HepG2 (cell line): ENCODE data around the gene SUPT6H. TPM values are rescaled to one million over a fixed set of nuclear protein-coding genes. Genes with fewer than 3 reads are reported as not detected.
A peak's percentile ranks its signal among the peaks of the same experiment; 100 is the strongest.

ENCODE experiments used
- FIP1L1 ChIP-seq: fragments of 200-400 bp; formaldehyde crosslinking; IDR thresholded peaks from 2 replicates; pipeline ENCODE4 v1.6.1; 2018; ENCODE audit warnings: low read depth, mild to moderate bottlenecking, low read length, moderate library complexity, borderline replicate concordance; ENCODE audit not compliant: insufficient read depth
- FOXK2 ChIP-seq: fragments of 450-650 bp; IDR thresholded peaks from 2 replicates; pipeline ENCODE4 v1.6.1; 2016
- GPN1 ChIP-seq: sonication (generic); formaldehyde crosslinking; IDR thresholded peaks from 2 replicates; pipeline ENCODE4 v1.5.1; 2020; ENCODE audit warnings: missing genetic modification reagents, borderline replicate concordance
- KAT8 ChIP-seq: IDR thresholded peaks from 2 replicates; pipeline ENCODE4 v1.6.1; 2016; ENCODE audit warnings: missing genetic modification reagents, missing compliant biosample characterization
- POLR2AphosphoS5 ChIP-seq: IDR thresholded peaks from 2 replicates; pipeline ENCODE4 v1.6.1; 2012; ENCODE audit warnings: low read depth, low read length
- SRSF4 ChIP-seq: fragments of 200-400 bp; formaldehyde crosslinking; IDR thresholded peaks from one replicate; pipeline ENCODE4 v1.6.1; 2018; ENCODE audit warnings: mild to moderate bottlenecking, low read depth, low read length, moderate library complexity; ENCODE audit not compliant: poor library complexity, severe bottlenecking
- YEATS2 ChIP-seq: sonication (generic); formaldehyde crosslinking; IDR thresholded peaks from 2 replicates; pipeline ENCODE4 v1.4.0; 2020; ENCODE audit warnings: missing genetic modification reagents, borderline replicate concordance
- ZKSCAN5 ChIP-seq: sonication (generic); formaldehyde crosslinking; IDR thresholded peaks from 2 replicates; pipeline ENCODE4 v1.5.1; 2020; ENCODE audit warnings: mild to moderate bottlenecking, missing genetic modification reagents
- ZNF251 ChIP-seq: sonication (generic); formaldehyde crosslinking; IDR thresholded peaks from 2 replicates; pipeline ENCODE4 v1.9.0; 2021; ENCODE audit warnings: mild to moderate bottlenecking, missing genetic modification reagents
- ZNF317 ChIP-seq: sonication (generic); formaldehyde crosslinking; IDR thresholded peaks from 2 replicates; pipeline ENCODE4 v1.5.0; 2020; ENCODE audit warnings: mild to moderate bottlenecking, missing genetic modification reagents
- ZNF451 ChIP-seq: sonication (generic); formaldehyde crosslinking; IDR thresholded peaks from 2 replicates; pipeline ENCODE4 v1.5.0; 2020; ENCODE audit warnings: mild to moderate bottlenecking, missing genetic modification reagents
- ZNF503 ChIP-seq: sonication (generic); formaldehyde crosslinking; IDR thresholded peaks from 2 replicates; pipeline ENCODE4 v1.4.0; 2020; ENCODE audit warnings: missing genetic modification reagents
- ZNF556 ChIP-seq: sonication (generic); formaldehyde crosslinking; IDR thresholded peaks from 2 replicates; pipeline ENCODE4 v1.4.0; 2020; ENCODE audit warnings: mild to moderate bottlenecking, missing genetic modification reagents, borderline replicate concordance
- ZNF709 ChIP-seq: sonication (generic); formaldehyde crosslinking; IDR thresholded peaks from 2 replicates; pipeline ENCODE4 v1.5.0; 2020; ENCODE audit warnings: mild to moderate bottlenecking, missing genetic modification reagents
- ZNF747 ChIP-seq: sonication (generic); formaldehyde crosslinking; IDR thresholded peaks from 2 replicates; pipeline ENCODE4 v1.8.1; 2023; ENCODE audit warnings: missing genetic modification reagents, mild to moderate bottlenecking, borderline replicate concordance
- ZSCAN31 ChIP-seq: sonication (generic); formaldehyde crosslinking; IDR thresholded peaks from 2 replicates; pipeline ENCODE4 v1.5.0; 2020; ENCODE audit warnings: low read depth, mild to moderate bottlenecking, missing genetic modification reagents
- polyA plus RNA-seq, 8 experiments: library from polyadenylated mRNA; depleted of rRNA in 3 of 8; stranded (reverse) in 7 of 8; unstranded in 1 of 8; fragments of >200 nt; fragmentation: Illumina TruSeq in 4 of 8; extraction: Trizol in 4 of 8; gene quantifications; 2 replicates each; pipeline versions ENCODE4 v1.2.1 to v1.2.3, GENCODE V29; 2011 to 2016; ENCODE audit warnings: low read depth in 4 of 8, missing spikeins in 1 of 8, mixed read lengths in 1 of 8; ENCODE audit not compliant: insufficient read depth in 1 of 8
- total RNA-seq, 5 experiments: library from RNA; depleted of rRNA; stranded (reverse); fragments of >200 nt; fragmentation: Illumina TruSeq; extraction: Trizol; gene quantifications; 2 replicates each; pipeline ENCODE4 v1.2.3, GENCODE V29; 2016; ENCODE audit warnings: low read depth in 1 of 5
- TF ChIP-seq, protein P1 (sequence below): sonication (generic); formaldehyde crosslinking; IDR thresholded peaks from 2 replicates; pipeline ENCODE4 v1.5.1; 2020; ENCODE audit warnings: missing genetic modification reagents, mild to moderate bottlenecking, borderline replicate concordance
- TF ChIP-seq, protein P2 (sequence below): sonication (generic); formaldehyde crosslinking; IDR thresholded peaks from 2 replicates; pipeline ENCODE4 v1.4.0; 2020; ENCODE audit warnings: mild to moderate bottlenecking, low read depth, missing genetic modification reagents
- TF ChIP-seq, protein P3 (sequence below): sonication (generic); formaldehyde crosslinking; IDR thresholded peaks from 2 replicates; pipeline ENCODE4 v1.8.0; 2022; ENCODE audit warnings: missing genetic modification reagents, mild to moderate bottlenecking, inconsistent platforms, borderline replicate concordance
- TF ChIP-seq, protein P4 (sequence below): sonication (generic); formaldehyde crosslinking; IDR thresholded peaks from 2 replicates; pipeline ENCODE4 v1.5.0; 2020; ENCODE audit warnings: mild to moderate bottlenecking, missing genetic modification reagents

The SUPT6H gene
- total and polyA plus RNA-seq, 2 of the 13 experiments (the other 11 are each of a cell fraction or from before 2014, with no cell fraction given), result 32.7 to 39.9 TPM

DNA sequence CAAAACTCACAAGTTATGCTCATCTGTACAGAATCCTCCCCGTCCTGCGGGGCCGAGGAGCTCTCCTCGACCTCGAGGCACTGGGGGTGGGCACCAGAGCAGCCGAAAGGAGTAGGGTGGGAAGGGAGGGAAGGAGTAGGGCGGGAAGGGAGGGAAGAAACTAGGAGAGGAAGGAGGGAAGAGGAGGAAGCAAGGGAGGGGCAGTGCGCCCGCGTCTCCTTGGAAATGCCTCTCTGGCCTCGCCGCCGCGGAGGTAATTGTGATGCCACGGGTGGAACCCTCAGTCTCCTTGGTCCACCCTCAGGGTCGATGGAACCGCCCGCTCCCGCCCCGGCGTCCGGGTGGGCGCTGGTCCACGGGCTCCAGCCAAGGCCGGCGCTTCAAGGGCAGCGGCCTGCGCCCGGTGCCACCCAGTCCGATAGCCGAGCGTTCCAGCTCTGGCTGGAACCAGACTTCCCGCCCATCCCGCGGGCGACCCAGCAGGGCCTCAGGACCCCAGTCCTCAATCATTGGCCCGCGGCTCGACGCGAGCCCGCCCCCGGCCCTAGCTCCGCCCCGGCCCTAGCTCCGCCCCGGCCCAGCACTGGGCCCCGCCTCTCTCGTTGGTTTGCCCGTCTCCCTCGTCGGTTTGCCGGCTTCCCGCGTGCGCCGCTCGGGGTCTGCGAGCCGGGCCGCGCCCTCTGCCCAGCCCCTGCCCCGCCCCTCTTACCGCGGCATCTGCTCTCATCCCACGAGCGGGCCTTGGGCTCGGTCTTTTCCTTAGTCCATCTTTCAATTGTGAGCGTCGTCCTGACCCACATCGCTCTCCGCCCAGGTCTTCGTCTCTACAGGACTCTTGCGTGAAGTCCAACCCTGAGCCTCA lies 49.1 kb downstream of the SUPT6H start (continued):
- TF ChIP-seq, protein P1, sequence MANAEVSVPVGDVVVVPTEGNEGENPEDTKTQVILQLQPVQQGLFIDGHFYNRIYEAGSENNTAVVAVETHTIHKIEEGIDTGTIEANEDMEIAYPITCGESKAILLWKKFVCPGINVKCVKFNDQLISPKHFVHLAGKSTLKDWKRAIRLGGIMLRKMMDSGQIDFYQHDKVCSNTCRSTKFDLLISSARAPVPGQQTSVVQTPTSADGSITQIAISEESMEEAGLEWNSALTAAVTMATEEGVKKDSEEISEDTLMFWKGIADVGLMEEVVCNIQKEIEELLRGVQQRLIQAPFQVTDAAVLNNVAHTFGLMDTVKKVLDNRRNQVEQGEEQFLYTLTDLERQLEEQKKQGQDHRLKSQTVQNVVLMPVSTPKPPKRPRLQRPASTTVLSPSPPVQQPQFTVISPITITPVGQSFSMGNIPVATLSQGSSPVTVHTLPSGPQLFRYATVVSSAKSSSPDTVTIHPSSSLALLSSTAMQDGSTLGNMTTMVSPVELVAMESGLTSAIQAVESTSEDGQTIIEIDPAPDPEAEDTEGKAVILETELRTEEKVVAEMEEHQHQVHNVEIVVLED, result peak; percentile 33; the same call in 1 of the 2 replicates
- TF ChIP-seq ZNF317 (CRISPR knock-in tag) (no peak), FOXK2 (no peak), ZNF709 (CRISPR knock-in tag) (no peak), YEATS2 (CRISPR knock-in tag) (peak; percentile 27; the same call in 1 of the 2 replicates), ZNF451 (peak; percentile 22; the same call in 1 of the 2 replicates), ZNF747 (CRISPR knock-in tag) (0 out of 2 replicates have a peak, but pooled peaks have one; percentile 7), FIP1L1 (no peak), GPN1 (CRISPR knock-in tag) (no peak), ZKSCAN5 (CRISPR knock-in tag) (no peak), ZNF503 (CRISPR knock-in tag) (peak; percentile 58; the same call in 1 of the 2 replicates), ZNF556 (CRISPR knock-in tag) (no peak), KAT8 (CRISPR knock-in tag) (peak; percentile 63; the same call in 1 of the 2 replicates), ZSCAN31 (CRISPR knock-in tag) (no peak; the same call in none of the 2 replicates), ZNF251 (CRISPR knock-in tag) (no peak), POLR2AphosphoS5 (peak; percentile 90), SRSF4 (no peak)
- TF ChIP-seq, protein P2, sequence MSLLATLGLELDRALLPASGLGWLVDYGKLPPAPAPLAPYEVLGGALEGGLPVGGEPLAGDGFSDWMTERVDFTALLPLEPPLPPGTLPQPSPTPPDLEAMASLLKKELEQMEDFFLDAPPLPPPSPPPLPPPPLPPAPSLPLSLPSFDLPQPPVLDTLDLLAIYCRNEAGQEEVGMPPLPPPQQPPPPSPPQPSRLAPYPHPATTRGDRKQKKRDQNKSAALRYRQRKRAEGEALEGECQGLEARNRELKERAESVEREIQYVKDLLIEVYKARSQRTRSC, result no peak
- TF ChIP-seq, protein P3, sequence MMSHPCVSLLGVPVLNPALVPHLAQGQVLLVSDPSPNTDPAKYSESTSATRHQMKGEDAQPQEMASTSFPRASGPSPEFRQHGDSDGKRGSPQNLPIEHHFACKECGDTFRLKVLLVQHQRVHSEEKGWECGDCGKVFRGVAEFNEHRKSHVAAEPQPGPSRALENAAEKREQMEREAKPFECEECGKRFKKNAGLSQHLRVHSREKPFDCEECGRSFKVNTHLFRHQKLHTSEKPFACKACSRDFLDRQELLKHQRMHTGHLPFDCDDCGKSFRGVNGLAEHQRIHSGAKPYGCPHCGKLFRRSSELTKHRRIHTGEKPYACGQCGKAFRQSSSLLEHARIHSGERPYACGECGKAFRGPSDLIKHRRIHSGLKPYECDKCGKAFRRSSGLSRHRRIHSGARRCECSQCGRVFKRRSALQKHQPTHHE (CRISPR knock-in tag), result no peak
- TF ChIP-seq, protein P4, sequence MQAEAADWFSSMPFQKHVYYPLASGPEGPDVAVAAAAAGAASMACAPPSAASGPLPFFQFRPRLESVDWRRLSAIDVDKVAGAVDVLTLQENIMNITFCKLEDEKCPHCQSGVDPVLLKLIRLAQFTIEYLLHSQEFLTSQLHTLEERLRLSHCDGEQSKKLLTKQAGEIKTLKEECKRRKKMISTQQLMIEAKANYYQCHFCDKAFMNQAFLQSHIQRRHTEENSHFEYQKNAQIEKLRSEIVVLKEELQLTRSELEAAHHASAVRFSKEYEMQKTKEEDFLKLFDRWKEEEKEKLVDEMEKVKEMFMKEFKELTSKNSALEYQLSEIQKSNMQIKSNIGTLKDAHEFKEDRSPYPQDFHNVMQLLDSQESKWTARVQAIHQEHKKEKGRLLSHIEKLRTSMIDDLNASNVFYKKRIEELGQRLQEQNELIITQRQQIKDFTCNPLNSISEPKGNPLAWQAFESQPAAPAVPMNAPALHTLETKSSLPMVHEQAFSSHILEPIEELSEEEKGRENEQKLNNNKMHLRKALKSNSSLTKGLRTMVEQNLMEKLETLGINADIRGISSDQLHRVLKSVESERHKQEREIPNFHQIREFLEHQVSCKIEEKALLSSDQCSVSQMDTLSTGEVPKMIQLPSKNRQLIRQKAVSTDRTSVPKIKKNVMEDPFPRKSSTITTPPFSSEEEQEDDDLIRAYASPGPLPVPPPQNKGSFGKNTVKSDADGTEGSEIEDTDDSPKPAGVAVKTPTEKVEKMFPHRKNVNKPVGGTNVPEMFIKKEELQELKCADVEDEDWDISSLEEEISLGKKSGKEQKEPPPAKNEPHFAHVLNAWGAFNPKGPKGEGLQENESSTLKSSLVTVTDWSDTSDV (CRISPR knock-in tag), result no peak
